GM13976 (cell line): Measurements from ENCODE around the gene ALOX15.

Experiments
- DNase-seq: peaks from one replicate; pipeline ENCODE4 v3.0.0; 2012; ENCODE audit warnings: low spot score
- in situ Hi-C: fragments of 300-500 bp; cut with MboI; formaldehyde crosslinking; loops from one replicate; pipeline ENCODE4 v1.12.0; 2022; ENCODE audit warnings: low sequenced_read_pairs, mixed read lengths, inconsistent platforms; ENCODE audit not compliant: unreplicated experiment
- TF ChIP-seq, protein P1 (sequence below): IDR thresholded peaks from 2 replicates; pipeline ENCODE4 v1.5.1; 2012; ENCODE audit warnings: borderline replicate concordance, mild to moderate bottlenecking; ENCODE audit not compliant: insufficient read depth; ENCODE audit errors: extremely low read depth, missing control alignments, control extremely low read depth

ALOX15 gene

DNA sequence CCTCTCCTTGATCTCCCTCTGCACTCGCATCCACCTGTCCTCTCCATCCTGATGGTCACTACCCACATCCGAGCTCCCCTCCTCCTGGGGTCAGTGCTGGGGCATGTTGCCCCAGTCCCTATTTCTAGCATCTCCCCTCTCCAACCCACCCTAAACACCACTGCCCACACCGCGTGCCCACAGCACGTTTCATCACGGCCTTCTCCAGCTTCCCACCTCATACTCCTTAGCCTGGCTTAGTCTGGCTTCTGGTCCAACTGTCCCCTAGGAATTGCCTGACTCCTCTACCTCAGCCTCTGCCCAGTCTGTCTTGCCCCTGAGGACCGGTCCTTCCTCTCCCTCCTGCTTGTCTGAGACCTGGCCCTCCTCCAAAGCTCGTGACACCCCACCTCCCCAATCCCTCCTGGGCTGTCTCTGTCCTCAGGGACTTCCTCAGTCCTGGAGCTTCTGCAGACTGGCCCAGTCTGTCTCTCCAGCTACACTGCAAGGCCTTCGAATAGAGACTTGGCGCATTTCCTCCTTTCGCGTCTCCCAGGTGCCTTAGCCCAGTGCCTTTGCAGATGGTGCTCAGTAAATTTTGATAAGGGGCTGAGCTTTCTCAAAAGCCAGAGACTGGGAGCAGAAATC is 4.9 kb downstream of the ALOX15 start:
- DNase-seq = no peak
- TF ChIP-seq, protein P1, sequence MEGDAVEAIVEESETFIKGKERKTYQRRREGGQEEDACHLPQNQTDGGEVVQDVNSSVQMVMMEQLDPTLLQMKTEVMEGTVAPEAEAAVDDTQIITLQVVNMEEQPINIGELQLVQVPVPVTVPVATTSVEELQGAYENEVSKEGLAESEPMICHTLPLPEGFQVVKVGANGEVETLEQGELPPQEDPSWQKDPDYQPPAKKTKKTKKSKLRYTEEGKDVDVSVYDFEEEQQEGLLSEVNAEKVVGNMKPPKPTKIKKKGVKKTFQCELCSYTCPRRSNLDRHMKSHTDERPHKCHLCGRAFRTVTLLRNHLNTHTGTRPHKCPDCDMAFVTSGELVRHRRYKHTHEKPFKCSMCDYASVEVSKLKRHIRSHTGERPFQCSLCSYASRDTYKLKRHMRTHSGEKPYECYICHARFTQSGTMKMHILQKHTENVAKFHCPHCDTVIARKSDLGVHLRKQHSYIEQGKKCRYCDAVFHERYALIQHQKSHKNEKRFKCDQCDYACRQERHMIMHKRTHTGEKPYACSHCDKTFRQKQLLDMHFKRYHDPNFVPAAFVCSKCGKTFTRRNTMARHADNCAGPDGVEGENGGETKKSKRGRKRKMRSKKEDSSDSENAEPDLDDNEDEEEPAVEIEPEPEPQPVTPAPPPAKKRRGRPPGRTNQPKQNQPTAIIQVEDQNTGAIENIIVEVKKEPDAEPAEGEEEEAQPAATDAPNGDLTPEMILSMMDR = no peak
- in situ Hi-C loops = no loop called here

DNA sequence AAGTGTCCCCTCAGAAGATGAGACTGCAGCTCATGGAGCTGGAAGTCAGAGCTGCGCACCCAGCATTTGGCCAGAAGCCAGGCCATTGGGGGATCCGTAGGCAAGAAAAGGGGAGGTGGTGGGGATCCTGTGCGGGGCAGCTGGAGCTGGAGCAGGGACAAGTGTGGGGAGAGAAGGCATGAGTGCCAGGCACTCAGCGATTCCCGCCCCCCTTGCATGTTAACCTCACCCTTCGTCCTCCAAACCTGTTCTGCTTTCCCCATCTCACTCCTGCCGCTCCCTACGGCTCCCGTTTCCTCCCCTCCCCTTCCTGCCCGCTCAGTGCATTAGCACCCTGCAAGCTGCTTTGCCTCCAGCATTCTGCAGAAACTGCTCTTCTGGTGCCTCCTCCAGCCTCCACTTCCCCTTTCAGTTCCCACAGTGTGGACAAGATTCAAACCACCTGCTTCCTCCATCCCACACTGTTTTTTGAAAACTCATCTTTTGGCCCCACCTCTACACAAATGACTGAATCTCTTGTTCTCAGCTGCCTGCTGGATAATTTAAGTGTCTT is 5.6 kb downstream of the ALOX15 start:
- TF ChIP-seq, protein P1 = no peak
- in situ Hi-C loops = no loop called here
- DNase-seq = peak; percentile 70

DNA sequence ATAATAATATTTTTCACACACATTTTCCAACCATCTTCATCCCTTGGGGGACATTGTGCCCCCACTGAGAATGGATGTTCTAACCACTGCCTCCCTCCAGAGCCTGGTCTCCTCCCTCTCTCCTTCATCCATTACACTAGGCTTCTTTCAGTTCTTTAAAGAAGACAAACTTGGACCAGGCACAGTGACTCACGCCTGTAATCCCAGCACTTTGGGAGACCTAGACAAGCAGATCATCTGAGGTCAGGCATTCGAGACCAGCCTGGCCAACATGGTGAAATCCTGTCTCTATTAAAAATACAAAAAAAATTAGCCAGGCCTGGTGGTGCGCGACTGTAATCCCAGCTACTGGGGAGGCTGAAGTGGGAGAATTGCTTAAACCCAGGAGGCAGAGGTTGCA is 6.5 kb downstream of the ALOX15 start:
- TF ChIP-seq, protein P1 = no peak
- DNase-seq = no peak
- in situ Hi-C loops = no loop called here

DNA sequence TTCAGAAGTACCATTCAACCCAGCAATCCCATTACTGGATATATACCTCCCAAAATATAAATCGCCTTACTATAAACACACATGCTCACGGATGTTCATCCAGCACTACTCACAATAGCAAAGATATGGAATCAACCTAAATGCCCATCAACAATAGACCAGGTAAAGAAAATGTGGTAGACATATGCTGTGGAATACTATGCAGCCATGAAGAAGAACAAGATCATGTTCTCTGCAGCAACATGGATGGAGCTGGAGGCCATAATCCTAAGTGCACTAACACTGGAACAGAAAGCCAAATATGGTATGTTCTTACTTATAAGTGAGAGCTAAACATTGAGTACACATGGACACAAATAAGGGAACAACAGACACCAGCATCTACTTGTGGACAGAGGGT is 7.8 kb downstream of the ALOX15 start:
- TF ChIP-seq, protein P1 = no peak
- no peak for DNase-seq
- in situ Hi-C loops = no loop called here

DNA sequence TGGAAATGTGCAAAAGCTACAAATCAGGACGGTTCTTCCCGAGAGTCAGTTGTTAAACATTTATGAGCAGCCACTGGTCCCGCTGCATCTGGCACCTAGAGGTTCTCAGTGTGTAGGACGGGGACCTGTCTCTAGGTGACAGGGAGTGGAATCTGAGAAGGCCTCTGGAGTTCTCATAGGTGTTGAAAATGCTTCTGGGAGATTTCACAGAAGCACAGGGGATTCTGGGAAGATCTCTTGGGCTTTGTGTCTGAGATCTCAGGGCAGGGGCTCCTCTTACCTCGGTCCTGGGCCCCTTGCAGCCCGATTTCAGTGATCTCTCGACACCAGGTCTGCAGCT is 8.9 kb downstream of the ALOX15 start:
- in situ Hi-C loops = no loop called here
- TF ChIP-seq, protein P1 = no peak
- no peak for DNase-seq

DNA sequence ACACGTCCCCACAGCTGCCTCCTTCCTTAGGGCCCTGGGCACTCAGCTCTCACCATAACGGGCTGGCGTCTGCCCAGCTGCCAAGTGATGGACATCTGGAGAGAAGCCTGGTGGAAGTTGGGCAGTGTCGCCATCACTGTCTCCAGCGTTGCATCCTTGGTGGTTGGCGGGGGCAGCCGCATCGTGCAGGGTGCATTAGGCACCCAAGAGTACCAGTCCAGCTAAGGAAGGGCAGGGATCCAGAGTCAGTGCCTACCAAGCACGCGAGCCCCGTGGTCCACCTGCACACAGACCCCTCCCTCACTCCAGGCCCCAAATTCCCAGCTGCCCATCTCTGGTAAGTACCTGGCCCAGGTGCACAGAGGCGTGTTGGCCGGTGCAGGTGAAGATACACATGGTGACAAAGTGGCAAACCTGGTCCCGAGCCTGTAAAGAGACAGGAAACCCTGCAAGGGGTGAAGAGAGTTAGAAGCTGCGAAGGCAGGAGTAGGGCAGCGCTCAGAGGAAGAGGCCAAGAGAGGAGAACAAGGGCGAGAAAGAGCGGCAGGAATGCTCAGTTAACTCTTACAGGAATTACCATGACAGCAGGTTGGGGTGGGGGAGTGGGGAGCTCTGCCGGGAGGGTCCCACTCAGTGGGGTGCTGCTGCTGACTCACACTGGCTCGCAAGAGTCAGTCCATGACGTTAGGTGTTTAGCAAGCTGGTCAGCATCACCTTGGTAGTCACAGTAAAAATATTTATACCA is 9.5 kb downstream of the ALOX15 start:
- in situ Hi-C loops = no loop called here
- no peak for DNase-seq
- TF ChIP-seq, protein P1 = no peak
